ENCODE measurements around the gene SKIC3. TPM values are rescaled to one million over a fixed set of nuclear protein-coding genes. Genes with fewer than 3 reads are reported as not detected.

The SKIC3 gene
- total and polyA plus RNA-seq, 7 donors: 13.1 to 71.2 (median 44.4) TPM

DNA sequence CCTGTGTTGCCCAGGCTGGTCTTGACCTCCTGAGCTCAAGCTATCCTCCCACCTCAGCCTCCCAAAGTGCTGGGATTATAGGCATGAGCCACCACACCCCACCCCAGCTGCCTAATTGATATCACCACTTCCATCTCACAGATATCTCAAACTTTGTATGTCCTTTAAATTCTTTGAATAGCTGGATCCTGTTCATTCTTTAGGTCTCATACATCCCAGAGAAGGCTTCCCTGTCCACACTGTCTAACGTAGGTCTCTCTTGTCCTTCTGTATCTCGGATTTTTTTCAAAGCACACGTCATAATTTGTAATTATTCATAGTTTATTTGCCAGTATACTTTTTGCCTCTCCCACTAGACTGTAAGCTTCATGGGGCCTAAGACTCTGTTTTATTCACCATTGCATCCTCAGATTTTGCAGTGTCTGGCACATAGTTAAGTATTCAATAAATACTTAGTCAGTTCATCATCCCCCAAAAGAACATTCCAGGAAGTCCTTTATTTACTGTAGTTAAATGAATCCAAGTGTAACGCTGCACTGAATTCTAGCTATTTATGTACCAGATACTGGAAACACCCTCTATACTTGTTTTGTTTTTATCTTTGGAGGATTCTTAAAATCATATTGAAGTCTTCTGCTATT lies 10.6 kb upstream of the SKIC3 start:
- intact Hi-C loops (cut with DNase I): no loop called here
- Histone ChIP-seq H3K4me3 (no peak overlapping the region), H3K4me1 (no peaks in the 10 kb centered on the region), H3K36me3 (ENCODE audit: insufficient read depth in 1 of 2, low read depth in 1 of 2) (peaks cover 0 to 33% of the 10 kb centered on the region in 2 donors), H3K9me3 (no peaks in the 10 kb centered on the region), H3K27me3 (ENCODE audit: insufficient read depth in 3 of 3, low read length in 2 of 3) (no peaks in the 10 kb centered on the region), H3K27ac (no peak overlapping the region)
- ATAC-seq: no peak
- TF ChIP-seq, protein P1, sequence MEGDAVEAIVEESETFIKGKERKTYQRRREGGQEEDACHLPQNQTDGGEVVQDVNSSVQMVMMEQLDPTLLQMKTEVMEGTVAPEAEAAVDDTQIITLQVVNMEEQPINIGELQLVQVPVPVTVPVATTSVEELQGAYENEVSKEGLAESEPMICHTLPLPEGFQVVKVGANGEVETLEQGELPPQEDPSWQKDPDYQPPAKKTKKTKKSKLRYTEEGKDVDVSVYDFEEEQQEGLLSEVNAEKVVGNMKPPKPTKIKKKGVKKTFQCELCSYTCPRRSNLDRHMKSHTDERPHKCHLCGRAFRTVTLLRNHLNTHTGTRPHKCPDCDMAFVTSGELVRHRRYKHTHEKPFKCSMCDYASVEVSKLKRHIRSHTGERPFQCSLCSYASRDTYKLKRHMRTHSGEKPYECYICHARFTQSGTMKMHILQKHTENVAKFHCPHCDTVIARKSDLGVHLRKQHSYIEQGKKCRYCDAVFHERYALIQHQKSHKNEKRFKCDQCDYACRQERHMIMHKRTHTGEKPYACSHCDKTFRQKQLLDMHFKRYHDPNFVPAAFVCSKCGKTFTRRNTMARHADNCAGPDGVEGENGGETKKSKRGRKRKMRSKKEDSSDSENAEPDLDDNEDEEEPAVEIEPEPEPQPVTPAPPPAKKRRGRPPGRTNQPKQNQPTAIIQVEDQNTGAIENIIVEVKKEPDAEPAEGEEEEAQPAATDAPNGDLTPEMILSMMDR (IDR thresholded peaks at IDR 0.05): no peak
- no peak for DNase-seq
- WGBS, 3 donors: 69 to 83% (median 69%) methylated on average over 4 of the region's 4 CpGs

DNA sequence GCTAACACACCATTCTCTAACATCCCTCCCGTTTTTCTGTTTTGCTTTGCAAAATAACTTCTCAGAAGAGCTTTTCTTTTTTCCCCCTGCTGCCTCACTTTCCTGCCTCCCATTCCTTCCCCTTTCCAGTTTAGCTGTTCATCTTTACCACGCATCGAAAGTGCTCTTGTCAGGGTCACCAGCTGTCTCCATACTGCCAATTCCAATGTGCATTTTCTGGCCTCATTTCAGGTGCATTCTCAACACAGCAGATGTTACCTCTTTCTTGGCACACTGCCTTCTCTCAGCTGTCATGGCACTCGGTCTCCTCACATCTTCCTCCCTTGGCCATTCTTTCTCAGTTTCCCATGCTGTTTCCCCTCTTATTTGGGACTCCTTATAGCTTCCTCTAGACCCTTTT lies 9.7 kb upstream of the SKIC3 start:
- TF ChIP-seq, protein P1 (IDR thresholded peaks at IDR 0.05): no peak
- Histone ChIP-seq H3K4me3 (no peak overlapping the region), H3K27me3 (ENCODE audit: insufficient read depth in 3 of 3, low read length in 2 of 3) (no peaks in the 10 kb centered on the region), H3K4me1 (no peaks in the 10 kb centered on the region), H3K27ac (no peak overlapping the region), H3K36me3 (ENCODE audit: insufficient read depth in 1 of 2, low read depth in 1 of 2) (peaks cover 0 to 33% of the 10 kb centered on the region in 2 donors), H3K9me3 (no peaks in the 10 kb centered on the region)
- WGBS, 3 donors: 20 to 39% (median 25%) methylated on average over 4 of the region's 4 CpGs
- no peak for ATAC-seq
- no peak for DNase-seq
- intact Hi-C loops (cut with DNase I): loop anchor here in 1 of 2 donors (5.0 kb wide), 1 partner anchor 1128 kb away; no protein-coding TSS in a partner anchor

DNA sequence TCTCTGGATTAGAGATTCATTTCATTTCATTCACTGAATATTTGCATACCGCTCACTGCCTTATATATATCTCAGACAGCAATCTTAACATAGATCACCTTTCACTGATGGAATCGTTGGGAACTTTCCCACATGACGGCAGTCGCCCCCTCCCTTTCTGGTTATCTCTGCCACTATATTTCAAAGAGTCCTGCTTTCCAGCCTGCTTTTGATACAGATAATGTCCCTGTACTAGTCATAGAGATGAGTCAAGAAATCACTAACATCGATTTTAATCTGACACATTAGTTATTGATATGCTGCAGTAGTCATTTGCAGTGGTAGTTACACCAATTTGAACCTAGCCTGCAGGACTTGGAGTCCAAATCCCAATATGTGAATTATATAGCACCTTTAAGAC lies 8.6 kb upstream of the SKIC3 start:
- intact Hi-C loops (cut with DNase I): loop anchor here in 1 of 2 donors (5.0 kb wide), 1 partner anchor 1129 kb away; no protein-coding TSS in a partner anchor
- 76 to 89% (median 80%) methylated on average over 5 of the region's 5 CpGs for WGBS, 3 donors

DNA sequence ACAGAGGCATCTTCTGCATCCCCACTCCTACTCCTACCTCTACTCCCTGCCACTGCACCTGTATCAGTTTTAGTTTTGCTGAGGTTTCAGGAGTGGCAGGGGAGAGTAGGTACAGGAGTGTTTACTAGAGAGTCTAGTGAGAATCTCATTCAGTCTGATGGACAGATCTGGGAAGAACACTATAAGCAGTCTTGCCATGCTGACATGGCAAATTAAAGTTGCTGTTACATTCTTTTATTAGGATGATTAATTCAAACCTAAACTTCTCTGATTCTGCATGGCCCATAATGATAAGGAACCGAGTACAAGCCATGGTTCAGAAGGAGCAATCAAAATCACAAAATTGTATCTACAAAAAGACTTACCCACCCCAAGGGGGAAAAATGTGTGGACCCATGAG lies 7.5 kb upstream of the SKIC3 start:
- ATAC-seq (no peak), DNase-seq (no peak)
- no peak overlapping the region for H3K27ac ChIP-seq
- no peak overlapping the region for H3K4me3 ChIP-seq
- H3K36me3 ChIP-seq (ENCODE audit: insufficient read depth in 1 of 2, low read depth in 1 of 2): peaks cover 0 to 15% of the 10 kb centered on the region in 2 donors
- WGBS, 3 donors: 89 to 94% (median 93%) methylated on average over 1 of the region's 1 CpG
- no peaks in the 10 kb centered on the region for H3K27me3 ChIP-seq (ENCODE audit: insufficient read depth in 3 of 3, low read length in 2 of 3)
- H3K4me1 ChIP-seq: no peaks in the 10 kb centered on the region
- intact Hi-C loops (cut with DNase I): loop anchor here in 1 of 2 donors (5.0 kb wide), 1 partner anchor 1130 kb away; no protein-coding TSS in a partner anchor
- TF ChIP-seq, protein P1 (IDR thresholded peaks at IDR 0.05): no peak
- H3K9me3 ChIP-seq: no peaks in the 10 kb centered on the region

More for the DNA sequence above, 8.6 kb upstream of the SKIC3 start:
- Histone ChIP-seq H3K36me3 (ENCODE audit: insufficient read depth in 1 of 2, low read depth in 1 of 2) (peaks cover 0 to 24% of the 10 kb centered on the region in 2 donors), H3K27me3 (ENCODE audit: insufficient read depth in 3 of 3, low read length in 2 of 3) (no peaks in the 10 kb centered on the region), H3K27ac (no peak overlapping the region), H3K4me1 (no peaks in the 10 kb centered on the region), H3K9me3 (no peaks in the 10 kb centered on the region), H3K4me3 (no peak overlapping the region)
- TF ChIP-seq, protein P1 (IDR thresholded peaks at IDR 0.05): no peak
- ATAC-seq (no peak), DNase-seq (no peak)

Data from psoas muscle (tissue), 8 donors.